22Rv1 (cell line): ENCODE measurements around the gene PIK3R3.

Experiments
- ZFX ChIP-seq: fragments of 450-650 bp; IDR thresholded peaks from 2 replicates; pipeline ENCODE4 v1.6.1; 2017; ENCODE audit warnings: antibody characterized with exemption, borderline replicate concordance
- TF ChIP-seq, protein P1 (sequence below): fragments of 450-650 bp; IDR thresholded peaks from 2 replicates; pipeline ENCODE4 v1.5.1; 2017; ENCODE audit warnings: mild to moderate bottlenecking

DNA sequence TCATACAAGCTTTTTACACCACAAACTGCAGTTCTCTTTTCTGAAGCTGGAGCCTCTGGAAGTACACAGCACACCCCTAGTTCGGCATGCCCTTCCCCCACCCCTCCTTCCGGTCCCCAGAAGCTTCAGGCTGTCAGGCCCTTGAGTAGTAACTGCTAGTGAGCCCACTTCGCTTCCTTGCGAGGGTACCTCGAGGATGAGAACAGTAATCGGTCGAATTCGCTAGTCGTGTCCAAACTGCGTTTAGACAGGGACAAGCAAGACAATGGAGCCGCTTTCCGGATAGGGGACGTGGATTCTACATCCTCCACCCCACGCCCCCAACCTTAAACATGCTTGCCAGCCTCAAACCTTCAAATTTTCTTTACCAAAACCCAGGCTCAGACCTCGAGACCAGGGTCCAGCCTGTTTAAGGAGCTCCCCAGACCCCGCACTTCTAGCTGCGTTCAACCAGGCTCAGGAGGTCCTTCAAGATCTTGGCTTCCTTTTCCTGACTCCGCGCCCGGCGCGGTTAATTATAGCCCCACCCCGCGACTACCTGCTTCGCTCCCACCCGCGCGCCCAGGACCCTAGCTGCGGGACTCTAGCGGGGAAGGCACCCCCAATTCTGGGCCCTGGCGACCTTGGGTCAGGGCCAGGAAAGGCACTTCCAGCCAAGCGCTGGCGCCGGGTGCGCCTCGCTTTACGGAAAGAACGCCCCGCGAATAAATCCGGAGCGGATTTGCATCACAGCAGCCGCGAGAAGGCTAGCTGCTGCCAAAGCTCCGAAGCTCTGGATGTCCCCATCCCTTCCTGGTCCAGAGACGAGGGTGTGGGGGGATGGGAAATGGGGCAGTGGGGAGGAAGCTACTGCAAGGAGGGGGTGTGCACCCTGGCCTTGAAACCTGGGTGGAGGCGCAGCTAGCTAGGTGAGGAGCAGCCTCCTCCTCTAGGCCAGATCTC is 34.4 kb upstream of the PIK3R3 start:
- TF ChIP-seq, protein P1, sequence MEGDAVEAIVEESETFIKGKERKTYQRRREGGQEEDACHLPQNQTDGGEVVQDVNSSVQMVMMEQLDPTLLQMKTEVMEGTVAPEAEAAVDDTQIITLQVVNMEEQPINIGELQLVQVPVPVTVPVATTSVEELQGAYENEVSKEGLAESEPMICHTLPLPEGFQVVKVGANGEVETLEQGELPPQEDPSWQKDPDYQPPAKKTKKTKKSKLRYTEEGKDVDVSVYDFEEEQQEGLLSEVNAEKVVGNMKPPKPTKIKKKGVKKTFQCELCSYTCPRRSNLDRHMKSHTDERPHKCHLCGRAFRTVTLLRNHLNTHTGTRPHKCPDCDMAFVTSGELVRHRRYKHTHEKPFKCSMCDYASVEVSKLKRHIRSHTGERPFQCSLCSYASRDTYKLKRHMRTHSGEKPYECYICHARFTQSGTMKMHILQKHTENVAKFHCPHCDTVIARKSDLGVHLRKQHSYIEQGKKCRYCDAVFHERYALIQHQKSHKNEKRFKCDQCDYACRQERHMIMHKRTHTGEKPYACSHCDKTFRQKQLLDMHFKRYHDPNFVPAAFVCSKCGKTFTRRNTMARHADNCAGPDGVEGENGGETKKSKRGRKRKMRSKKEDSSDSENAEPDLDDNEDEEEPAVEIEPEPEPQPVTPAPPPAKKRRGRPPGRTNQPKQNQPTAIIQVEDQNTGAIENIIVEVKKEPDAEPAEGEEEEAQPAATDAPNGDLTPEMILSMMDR: no peak
- TF ChIP-seq ZFX: no peak
